Small intestine (tissue), 7 donors: ENCODE data around the gene CD2AP. TPM values are rescaled to one million over a fixed set of nuclear protein-coding genes. Genes with fewer than 3 reads are reported as not detected.
"Not testable (repeated sequence)": the region's sequence is repeated elsewhere in the genome, so short reads cannot be mapped to it uniquely, and the experiment has no call there.

Experiments used
- DNase-seq, 2 donors: peaks; one replicate each; pipeline versions ENCODE4 v3.0.0 to v3.0.0-alpha.2; 2013
- FAIRE-seq: peaks from 2 replicates; lab custom pipeline; 2012; peaks lifted over from hg19 to GRCh38; lab: Jason Lieb, UNC
- H3K27ac ChIP-seq, 3 donors: one replicate each; pipeline ENCODE4 v1.5.1; 2013; ENCODE audit warnings: low read length in 2 of 3, mild to moderate bottlenecking in 2 of 3, control low read depth in 1 of 3, inconsistent platforms in 1 of 3, low read depth in 1 of 3, moderate library complexity in 1 of 3
- H3K27me3 ChIP-seq, 3 donors: one replicate each; pipeline ENCODE4 v1.6.1; 2013; ENCODE audit warnings: low read length in 3 of 3, inconsistent platforms in 1 of 3; ENCODE audit not compliant: control insufficient read depth in 3 of 3, insufficient read depth in 3 of 3
- H3K36me3 ChIP-seq, 3 donors: one replicate each; pipeline ENCODE4 v1.6.1; 2013; ENCODE audit warnings: low read length in 3 of 3, inconsistent platforms in 1 of 3, low read depth in 1 of 3, mild to moderate bottlenecking in 1 of 3, moderate library complexity in 1 of 3; ENCODE audit not compliant: control insufficient read depth in 3 of 3, insufficient read depth in 2 of 3
- H3K4me1 ChIP-seq, 3 donors: one replicate each; pipeline ENCODE4 v1.6.1; 2013; ENCODE audit warnings: low read length in 2 of 3, inconsistent platforms in 1 of 3, low read depth in 1 of 3, mild to moderate bottlenecking in 1 of 3, moderate library complexity in 1 of 3; ENCODE audit not compliant: control insufficient read depth in 3 of 3, insufficient read depth in 2 of 3
- H3K4me3 ChIP-seq, 3 donors: one replicate each; pipeline ENCODE4 v1.5.1; 2013; ENCODE audit warnings: low read length in 3 of 3, control low read depth in 1 of 3, inconsistent platforms in 1 of 3, low read depth in 1 of 3, mild to moderate bottlenecking in 1 of 3, moderate library complexity in 1 of 3
- H3K9me3 ChIP-seq, 2 donors: one replicate each; pipeline ENCODE4 v1.6.1; 2013; ENCODE audit warnings: low read depth in 1 of 2, low read length in 1 of 2; ENCODE audit not compliant: control insufficient read depth in 2 of 2, insufficient read depth in 1 of 2
- WGBS, 3 donors: extraction: QIAGEN DNeasy Blood & Tissue Kit; methylation state at CpG; one replicate each; pipeline ENCODE4 v1.1.7; 2013; 5-methylcytosine and 5-hydroxymethylcytosine counted together
- polyA plus RNA-seq, 4 donors: library from polyadenylated mRNA; stranded (reverse) in 3 of 4; unstranded in 1 of 4; fragments of 200-250 nt in 3 of 4; fragments of 120-200 nt in 1 of 4; gene quantifications; one replicate each; pipeline versions ENCODE4 v1.2.1 to v1.2.3, GENCODE V29; 2013
- donor health status: healthy with polysubstance abuse.
- donor health status: control.
- donor health status: control.
- donor health status: Bipolar disorder and iron deficiency.
- donor health status: healthy.

Gene CD2AP
- polyA plus RNA-seq, 4 donors, result 24.4 to 68.7 (median 63.0) TPM

GRCh38 chr6:47473791-47474346 is 3.7 kb upstream of the CD2AP start:
- H3K4me1 ChIP-seq, result peaks cover 0 to 2% (median 0%) of the 10 kb centered on the region in 3 donors
- WGBS, 3 donors, result 83 to 90% (median 88%) methylated on average over 1 of the region's 1 CpG
- H3K27me3 ChIP-seq, result no peaks in the 10 kb centered on the region
- no peaks in the 10 kb centered on the region for H3K9me3 ChIP-seq
- H3K27ac ChIP-seq, result no peak overlapping the region
- H3K36me3 ChIP-seq, result no peaks in the 10 kb centered on the region
- FAIRE-seq (no peak), DNase-seq (no peak)
- no peak overlapping the region for H3K4me3 ChIP-seq

GRCh38 chr6:47475319-47475816 is 2.2 kb upstream of the CD2AP start:
- Histone ChIP-seq H3K27ac (no peak overlapping the region), H3K4me1 (peaks cover 0 to 4% (median 0%) of the 10 kb centered on the region in 3 donors), H3K27me3 (no peaks in the 10 kb centered on the region), H3K4me3 (no peak overlapping the region), H3K36me3 (no peaks in the 10 kb centered on the region), H3K9me3 (no peaks in the 10 kb centered on the region)
- FAIRE-seq (no peak), DNase-seq (no peak)
- 91 to 98% (median 95%) methylated on average over 5 of the region's 5 CpGs for WGBS, 3 donors

GRCh38 chr6:47476781-47477496 is 650 bp upstream of the CD2AP start:
- Histone ChIP-seq H3K4me1 (peaks cover 0 to 12% (median 2%) of the 10 kb centered on the region in 3 donors), H3K4me3 (peak overlapping the region; percentile 73 to 96 (median 90)), H3K36me3 (no peaks in the 10 kb centered on the region), H3K27ac (peak overlapping the region; percentile 95 to 98 (median 97)), H3K9me3 (no peaks in the 10 kb centered on the region), H3K27me3 (no peaks in the 10 kb centered on the region)
- WGBS, 3 donors, result 3 to 9% (median 7%) methylated on average over 21 of the region's 21 CpGs
- FAIRE-seq, result no peak
- DNase-seq, result peak in 1 of 2 donors; percentile 80

- peaks cover 0 to 18% (median 5%) of the 10 kb centered on the region in 3 donors for H3K4me1 ChIP-seq
These were observed 897 bp downstream of the CD2AP start for GRCh38 chr6:47478233-47479139.

GRCh38 chr6:47479140-47479508 is 1.5 kb downstream of the CD2AP start:
- H3K27ac ChIP-seq, result peak overlapping the region; percentile 95 to 98 (median 97)
- H3K27me3 ChIP-seq, result no peaks in the 10 kb centered on the region
- DNase-seq (peak in 1 of 2 donors; percentile 31), FAIRE-seq (no peak)
- no peaks in the 10 kb centered on the region for H3K36me3 ChIP-seq
- H3K4me1 ChIP-seq, result peaks cover 0 to 20% (median 5%) of the 10 kb centered on the region in 3 donors
- H3K9me3 ChIP-seq, result no peaks in the 10 kb centered on the region
- 0 to 3% (median 2%) methylated on average over 5 of the region's 5 CpGs for WGBS, 3 donors
- peak overlapping the region; percentile 73 to 96 (median 90) for H3K4me3 ChIP-seq

More at GRCh38 chr6:47478233-47479139, 897 bp downstream of the CD2AP start:
- DNase-seq (peak; percentile 68 to 69), FAIRE-seq (no peak)
- Histone ChIP-seq H3K9me3 (no peaks in the 10 kb centered on the region), H3K27me3 (no peaks in the 10 kb centered on the region), H3K4me3 (peak overlapping the region; percentile 73 to 96 (median 90)), H3K36me3 (no peaks in the 10 kb centered on the region), H3K27ac (peak overlapping the region; percentile 95 to 98 (median 97))
- WGBS, 3 donors, result 1% methylated on average over 28 to 31 of the region's 31 CpGs

- no peaks in the 10 kb centered on the region for H3K27me3 ChIP-seq
- H3K27ac ChIP-seq, result no peak overlapping the region
- H3K4me1 ChIP-seq, result peaks cover 3 to 28% (median 5%) of the 10 kb centered on the region in 3 donors
- no peaks in the 10 kb centered on the region for H3K36me3 ChIP-seq
- no peak for DNase-seq
- peak overlapping the region in 2 of 3 donors; percentile 73 to 96 for H3K4me3 ChIP-seq
- WGBS, 3 donors, result 20 to 60% (median 37%) methylated on average over 3 of the region's 3 CpGs
- no peaks in the 10 kb centered on the region for H3K9me3 ChIP-seq
- no peak for FAIRE-seq
These were observed 2.3 kb downstream of the CD2AP start for GRCh38 chr6:47479874-47480273.

GRCh38 chr6:47481213-47481612 is 3.6 kb downstream of the CD2AP start:
- 94 to 95% (median 94%) methylated on average over 8 of the region's 8 CpGs for WGBS, 3 donors
- not testable (repeated sequence) for FAIRE-seq, H3K9me3 ChIP-seq, DNase-seq, H3K4me3 ChIP-seq, H3K27ac ChIP-seq, H3K27me3 ChIP-seq, H3K36me3 ChIP-seq
- H3K4me1 ChIP-seq, result peaks cover 3 to 25% (median 5%) of the 10 kb centered on the region in 3 donors

GRCh38 chr6:47481806-47482205 is 4.2 kb downstream of the CD2AP start:
- Histone ChIP-seq H3K36me3 (no peaks in the 10 kb centered on the region), H3K9me3 (no peaks in the 10 kb centered on the region), H3K4me1 (peaks cover 3 to 25% (median 5%) of the 10 kb centered on the region in 3 donors), H3K27ac (no peak overlapping the region), H3K4me3 (no peak overlapping the region), H3K27me3 (no peaks in the 10 kb centered on the region)
- DNase-seq, result no peak
- FAIRE-seq, result no peak
